ENCODE data around the gene SSTR3. TPM values are rescaled to one million over a fixed set of nuclear protein-coding genes. Genes with fewer than 3 reads are reported as not detected.

SSTR3 gene
- total RNA-seq, 4 donors from 2014 or later: 0.11 to 0.24 (median 0.13) TPM; not detected in 1

DNA sequence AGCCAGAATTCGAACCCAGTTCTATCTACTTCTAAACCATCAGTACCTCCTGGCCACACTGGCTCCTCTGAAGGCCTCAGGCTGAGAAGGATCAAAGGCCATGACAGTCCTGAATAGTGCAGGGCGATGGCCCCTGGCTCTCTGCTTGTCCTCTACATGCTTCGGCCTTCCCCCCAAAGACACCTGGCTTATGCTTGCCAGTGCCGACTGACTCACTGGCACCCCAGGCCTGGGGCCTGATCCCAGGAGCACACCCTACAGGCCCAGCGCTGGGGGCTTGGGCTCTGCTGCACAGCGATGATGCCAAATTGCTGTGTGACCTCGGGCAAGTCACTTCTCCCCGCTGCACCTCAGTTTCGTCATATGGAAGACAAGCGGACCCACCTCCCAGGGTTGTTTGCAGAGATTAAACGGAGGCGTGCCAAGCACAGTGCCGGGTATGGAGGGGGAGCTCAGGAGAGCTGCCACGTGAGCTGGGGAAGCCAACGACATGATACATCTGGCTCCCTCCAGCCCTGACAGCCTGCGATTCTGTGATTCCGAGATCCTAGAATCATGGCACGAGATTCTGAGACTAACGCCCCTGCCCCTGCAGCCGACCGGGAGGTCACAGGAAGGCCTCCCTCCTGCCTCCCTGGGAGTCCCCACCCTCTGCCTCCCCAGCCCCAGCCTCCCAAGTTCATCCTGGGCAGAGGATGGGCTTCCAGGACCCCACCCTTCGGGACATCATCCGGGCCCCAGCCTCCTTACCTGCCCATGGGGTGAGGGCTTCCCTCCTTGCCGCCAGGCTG, 1.0 kb downstream of the SSTR3 start:
- Histone ChIP-seq H3K9me3 (no peaks in the 10 kb centered on the region), H3K27ac (no peak overlapping the region), H3K27me3 (no peaks in the 10 kb centered on the region), H3K36me3 (no peaks in the 10 kb centered on the region), H3K4me1 (no peaks in the 10 kb centered on the region), H3K4me3 (replicated peaks in 1 of 3) (no peak overlapping the region)
- no peak for DNase-seq
- intact Hi-C loops (cut with DNase I): no loop called here
- TF ChIP-seq CTCF (IDR thresholded peaks at IDR 0.05) (no peak), POLR2A (IDR thresholded peaks at IDR 0.05) (no peak)
- WGBS, 2 donors: 87 to 90% methylated on average over 21 to 23 of the region's 24 CpGs

- 85 to 87% methylated on average over 14 to 15 of the region's 15 CpGs for WGBS, 2 donors
- DNase-seq: no peak
- H3K27ac ChIP-seq: no peak overlapping the region
- H3K36me3 ChIP-seq: no peaks in the 10 kb centered on the region
- intact Hi-C loops (cut with DNase I): no loop called here
- TF ChIP-seq CTCF (IDR thresholded peaks at IDR 0.05): no peak
- TF ChIP-seq POLR2A (IDR thresholded peaks at IDR 0.05): no peak
- no peak overlapping the region for H3K4me3 ChIP-seq (replicated peaks in 1 of 3)
- H3K27me3 ChIP-seq: no peaks in the 10 kb centered on the region
- H3K9me3 ChIP-seq: no peaks in the 10 kb centered on the region
- no peaks in the 10 kb centered on the region for H3K4me1 ChIP-seq
Observed at GRCh38 chr22:37210041-37210803, 2.1 kb downstream of the SSTR3 start.

DNA sequence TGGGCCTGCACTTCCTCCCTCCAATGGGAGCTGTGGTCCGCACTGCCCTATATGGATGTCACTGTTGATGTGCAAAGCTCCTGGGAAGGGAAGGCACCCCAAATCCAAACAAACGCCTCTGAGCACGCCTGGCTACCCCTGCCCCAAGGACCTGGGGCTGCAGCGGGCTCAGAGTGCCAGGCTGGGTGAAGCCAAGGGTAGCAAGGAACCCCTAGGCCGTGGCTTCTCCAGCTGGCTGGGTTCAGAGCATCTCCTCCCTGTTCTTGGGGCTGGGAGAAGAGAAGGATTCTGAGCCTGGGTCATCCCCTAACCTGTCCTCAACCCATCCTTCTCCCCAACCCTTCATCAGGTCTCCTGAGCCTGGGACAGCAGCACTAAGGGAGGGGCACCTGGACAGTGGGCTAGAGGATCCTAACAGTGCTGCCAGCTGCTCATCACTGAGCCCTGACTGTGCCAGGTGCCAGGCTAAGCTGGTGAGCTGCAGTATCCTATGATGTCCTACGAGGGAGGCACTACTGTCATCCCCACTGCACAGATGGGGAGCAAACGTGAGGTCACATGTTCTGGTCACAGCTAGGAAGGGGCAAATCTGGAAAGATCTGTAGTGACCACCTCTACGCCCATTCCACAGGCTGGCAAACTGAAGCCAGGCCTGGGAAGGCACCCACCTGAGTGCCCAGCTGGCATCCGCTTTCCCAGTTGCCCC, 3.0 kb downstream of the SSTR3 start:
- no peaks in the 10 kb centered on the region for H3K9me3 ChIP-seq
- DNase-seq: no peak
- H3K27ac ChIP-seq: no peak overlapping the region
- no peaks in the 10 kb centered on the region for H3K36me3 ChIP-seq
- no peaks in the 10 kb centered on the region for H3K4me1 ChIP-seq
- intact Hi-C loops (cut with DNase I): no loop called here
- no peak overlapping the region for H3K4me3 ChIP-seq (replicated peaks in 1 of 3)
- WGBS, 2 donors: 83 to 88% methylated on average over 6 to 7 of the region's 9 CpGs
- TF ChIP-seq POLR2A (IDR thresholded peaks at IDR 0.05) (no peak), CTCF (IDR thresholded peaks at IDR 0.05) (no peak)
- no peaks in the 10 kb centered on the region for H3K27me3 ChIP-seq

GRCh38 chr22:37208401-37209139, 3.7 kb downstream of the SSTR3 start:
- Histone ChIP-seq H3K9me3 (no peaks in the 10 kb centered on the region), H3K4me1 (no peaks in the 10 kb centered on the region), H3K36me3 (no peaks in the 10 kb centered on the region), H3K4me3 (replicated peaks in 1 of 3) (no peak overlapping the region), H3K27me3 (no peaks in the 10 kb centered on the region), H3K27ac (no peak overlapping the region)
- 86 to 93% methylated on average over 5 to 7 of the region's 7 CpGs for WGBS, 2 donors
- TF ChIP-seq POLR2A (IDR thresholded peaks at IDR 0.05): no peak
- no peak for TF ChIP-seq CTCF (IDR thresholded peaks at IDR 0.05)
- no peak for DNase-seq
- intact Hi-C loops (cut with DNase I): no loop called here
